Upper lobe of left lung (tissue), 6 donors: Measurements from ENCODE around the gene SERPINF2. TPM values are rescaled to one million over a fixed set of nuclear protein-coding genes. Genes with fewer than 3 reads are reported as not detected.
"Not testable (repeated sequence)": the region's sequence is repeated elsewhere in the genome, so short reads cannot be mapped to it uniquely, and the experiment has no call there.

ENCODE experiments used
- ATAC-seq, 2 donors: fragments of 200-7000 bp; cut with Tn5 transposase; one replicate each; pipeline ENCODE4 v1.9.1; 2022; ENCODE audit warnings: mild to moderate bottlenecking in 2 of 2, moderate library complexity in 2 of 2; ENCODE audit not compliant: low FRiP score in 2 of 2
- DNase-seq, 2 donors: peaks; one replicate each; pipeline ENCODE4 v3.0.0-alpha.2; 2019 to 2020
- H3K27ac ChIP-seq, 4 donors: fragments of 200-600 bp; sonication (generic); one replicate each; pipeline ENCODE4 v1.5.1; 2016 to 2019
- H3K27me3 ChIP-seq, 4 donors: fragments of 200-600 bp; sonication (generic); one replicate each; pipeline ENCODE4 v1.5.1; 2017 to 2019
- H3K36me3 ChIP-seq, 4 donors: fragments of 200-600 bp; sonication (generic); one replicate each; pipeline ENCODE4 v1.5.1; 2016 to 2019
- H3K4me1 ChIP-seq, 4 donors: fragments of 200-600 bp; sonication (generic); one replicate each; pipeline ENCODE4 v1.5.1; 2018 to 2019
- H3K4me3 ChIP-seq, 4 donors: fragments of 200-600 bp; sonication (generic); one replicate each; pipeline ENCODE4 v1.5.1; 2017 to 2019; ENCODE audit warnings: mild to moderate bottlenecking in 2 of 4, moderate library complexity in 1 of 4
- H3K9me3 ChIP-seq, 4 donors: fragments of 200-600 bp; sonication (generic); one replicate each; pipeline ENCODE4 v1.5.1; 2018 to 2019
- EP300 ChIP-seq, 4 donors: sonication (generic); formaldehyde crosslinking; IDR thresholded peaks; one replicate each; pipeline ENCODE4 v1.5.1; 2017; ENCODE audit warnings: antibody characterized with exemption in 4 of 4, control low read depth in 2 of 4
- POLR2A ChIP-seq, 4 donors: fragments of 450-650 bp; IDR thresholded peaks; one replicate each; pipeline ENCODE4 v1.5.1; 2016 to 2017; ENCODE audit warnings: antibody characterized with exemption in 4 of 4, mild to moderate bottlenecking in 2 of 4
- POLR2AphosphoS5 ChIP-seq, 2 donors: sonication (generic); formaldehyde crosslinking; IDR thresholded peaks; one replicate each; pipeline ENCODE4 v1.5.1; 2017; ENCODE audit warnings: antibody characterized with exemption in 2 of 2
- WGBS, 2 donors: methylation state at CpG; one replicate each; pipeline ENCODE4 v1.1.5; 2017 to 2018; 5-methylcytosine and 5-hydroxymethylcytosine counted together
- total RNA-seq, 6 donors: library from RNA; depleted of rRNA in 4 of 6; stranded (reverse); fragments of >200 nt in 4 of 6; gene quantifications; one replicate each; pipeline versions ENCODE4 v1.1.0 to v1.2.1, GENCODE V29; 2016 to 2021
- TF ChIP-seq, protein P1 (sequence below), 6 experiments: fragments of 450-650 bp in 4 of 6; fragments of 200-600 bp in 2 of 6; sonication (generic) in 2 of 6; IDR thresholded peaks; one replicate each; pipeline ENCODE4 v1.5.1; 2016 to 2019; ENCODE audit warnings: antibody characterized with exemption in 6 of 6
- donor health status: DM: no; HTN: no; CAD: no; lungs with moderate emphysema.
- donor health status: DM: no; HTN: yes; CAD: no; lungs with severe emphysema.

Gene SERPINF2
- total RNA-seq, 6 donors from 2014 or later = 4.6 to 48.2 (median 24.6) TPM

DNA sequence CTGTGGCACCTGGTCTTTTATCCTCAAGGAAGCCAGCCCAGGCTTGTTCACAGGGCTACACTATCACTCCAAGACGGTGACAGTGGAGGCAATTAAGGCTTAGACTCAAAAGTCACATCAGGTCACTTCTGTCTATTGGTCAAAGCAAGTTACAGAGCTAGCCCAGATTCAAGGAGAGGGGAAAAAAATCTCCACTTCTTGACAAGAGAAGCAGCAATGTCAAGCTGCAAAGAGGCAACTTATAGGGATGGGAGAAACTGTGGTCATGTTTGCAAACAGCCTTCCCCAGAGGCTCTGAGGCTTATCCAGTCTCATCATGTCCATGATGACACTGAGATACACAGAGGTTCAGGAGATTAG lies 50.8 kb downstream of the SERPINF2 start:
- Histone ChIP-seq H3K36me3 (no peaks in the 10 kb centered on the region), H3K4me3 (no peak overlapping the region), H3K9me3 (no peaks in the 10 kb centered on the region), H3K27me3 (no peaks in the 10 kb centered on the region), H3K27ac (no peak overlapping the region), H3K4me1 (peaks cover 0 to 3% (median 0%) of the 10 kb centered on the region in 4 donors)
- ATAC-seq (no peak), DNase-seq (no peak)
- TF ChIP-seq POLR2AphosphoS5 (IDR thresholded peaks at IDR 0.05) = no peak
- no peak for TF ChIP-seq EP300 (IDR thresholded peaks at IDR 0.05)
- no peak for TF ChIP-seq POLR2A (IDR thresholded peaks at IDR 0.05)
- TF ChIP-seq, protein P1, sequence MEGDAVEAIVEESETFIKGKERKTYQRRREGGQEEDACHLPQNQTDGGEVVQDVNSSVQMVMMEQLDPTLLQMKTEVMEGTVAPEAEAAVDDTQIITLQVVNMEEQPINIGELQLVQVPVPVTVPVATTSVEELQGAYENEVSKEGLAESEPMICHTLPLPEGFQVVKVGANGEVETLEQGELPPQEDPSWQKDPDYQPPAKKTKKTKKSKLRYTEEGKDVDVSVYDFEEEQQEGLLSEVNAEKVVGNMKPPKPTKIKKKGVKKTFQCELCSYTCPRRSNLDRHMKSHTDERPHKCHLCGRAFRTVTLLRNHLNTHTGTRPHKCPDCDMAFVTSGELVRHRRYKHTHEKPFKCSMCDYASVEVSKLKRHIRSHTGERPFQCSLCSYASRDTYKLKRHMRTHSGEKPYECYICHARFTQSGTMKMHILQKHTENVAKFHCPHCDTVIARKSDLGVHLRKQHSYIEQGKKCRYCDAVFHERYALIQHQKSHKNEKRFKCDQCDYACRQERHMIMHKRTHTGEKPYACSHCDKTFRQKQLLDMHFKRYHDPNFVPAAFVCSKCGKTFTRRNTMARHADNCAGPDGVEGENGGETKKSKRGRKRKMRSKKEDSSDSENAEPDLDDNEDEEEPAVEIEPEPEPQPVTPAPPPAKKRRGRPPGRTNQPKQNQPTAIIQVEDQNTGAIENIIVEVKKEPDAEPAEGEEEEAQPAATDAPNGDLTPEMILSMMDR (IDR thresholded peaks at IDR 0.05) = no peak
- WGBS, 2 donors = 69 to 95% methylated on average over 1 of the region's 1 CpG

DNA sequence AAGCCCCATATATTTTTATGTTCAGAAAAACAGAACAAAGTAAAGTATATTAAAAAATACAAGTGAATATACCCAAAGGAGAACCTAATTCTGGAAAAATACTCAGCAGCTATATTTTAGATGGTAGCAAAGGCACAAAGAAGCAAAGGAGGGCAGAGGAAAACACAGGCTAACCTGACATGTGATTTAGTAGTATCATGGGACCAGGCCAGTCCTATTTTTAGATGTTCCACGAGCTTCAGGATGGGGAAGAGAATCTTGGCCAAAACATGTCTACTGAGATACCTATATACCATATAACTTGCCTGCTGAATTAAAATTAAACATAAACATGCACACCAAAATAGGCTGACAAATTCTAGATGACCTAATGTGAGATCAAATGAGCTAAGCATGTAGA lies 54.1 kb downstream of the SERPINF2 start:
- no peaks in the 10 kb centered on the region for H3K27me3 ChIP-seq
- peaks cover 5 to 16% (median 12%) of the 10 kb centered on the region in 4 donors for H3K36me3 ChIP-seq
- peaks cover 0 to 3% (median 0%) of the 10 kb centered on the region in 4 donors for H3K4me1 ChIP-seq
- H3K27ac ChIP-seq = peak overlapping the region in 2 of 4 donors; percentile 50 to 54
- TF ChIP-seq EP300 (IDR thresholded peaks at IDR 0.05) (peak in 1 of 4 donors; percentile 9), POLR2AphosphoS5 (IDR thresholded peaks at IDR 0.05) (no peak)
- ATAC-seq (no peak), DNase-seq (no peak)
- H3K4me3 ChIP-seq = no peak overlapping the region
- no peaks in the 10 kb centered on the region for H3K9me3 ChIP-seq
- 14 to 17% methylated on average over 1 of the region's 1 CpG for WGBS, 2 donors

DNA sequence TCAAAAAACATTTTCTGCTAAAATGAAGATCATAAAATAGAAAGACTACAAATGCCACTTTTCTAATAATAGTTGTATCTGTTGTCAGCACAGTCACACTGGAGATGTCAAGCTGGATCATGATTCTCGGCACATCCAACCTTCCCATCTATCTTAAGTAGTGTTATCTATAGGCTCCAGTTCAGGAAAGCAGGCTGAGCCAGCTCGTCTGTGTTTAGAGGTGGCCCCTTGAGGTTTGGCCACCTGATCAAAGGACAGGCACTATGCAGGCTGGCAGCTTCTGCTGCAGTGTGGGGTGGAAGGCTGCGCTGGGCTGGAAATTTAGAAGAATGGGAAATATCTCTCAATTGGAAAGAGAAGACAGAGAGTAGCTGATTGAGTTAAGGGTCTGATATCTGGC lies 54.7 kb downstream of the SERPINF2 start:
- Histone ChIP-seq H3K9me3 (no peaks in the 10 kb centered on the region), H3K27me3 (no peaks in the 10 kb centered on the region), H3K27ac (peak overlapping the region in 1 of 4 donors; percentile 54), H3K36me3 (peaks cover 5 to 16% (median 12%) of the 10 kb centered on the region in 4 donors), H3K4me1 (peaks cover 0 to 3% (median 0%) of the 10 kb centered on the region in 4 donors), H3K4me3 (no peak overlapping the region)
- WGBS, 2 donors = 80 to 90% methylated on average over 3 of the region's 3 CpGs
- DNase-seq (no peak), ATAC-seq (no peak)
- no peak for TF ChIP-seq EP300 (IDR thresholded peaks at IDR 0.05)
- TF ChIP-seq, protein P1 (IDR thresholded peaks at IDR 0.05) = no peak
- TF ChIP-seq POLR2A (IDR thresholded peaks at IDR 0.05) = no peak
- no peak for TF ChIP-seq POLR2AphosphoS5 (IDR thresholded peaks at IDR 0.05)

DNA sequence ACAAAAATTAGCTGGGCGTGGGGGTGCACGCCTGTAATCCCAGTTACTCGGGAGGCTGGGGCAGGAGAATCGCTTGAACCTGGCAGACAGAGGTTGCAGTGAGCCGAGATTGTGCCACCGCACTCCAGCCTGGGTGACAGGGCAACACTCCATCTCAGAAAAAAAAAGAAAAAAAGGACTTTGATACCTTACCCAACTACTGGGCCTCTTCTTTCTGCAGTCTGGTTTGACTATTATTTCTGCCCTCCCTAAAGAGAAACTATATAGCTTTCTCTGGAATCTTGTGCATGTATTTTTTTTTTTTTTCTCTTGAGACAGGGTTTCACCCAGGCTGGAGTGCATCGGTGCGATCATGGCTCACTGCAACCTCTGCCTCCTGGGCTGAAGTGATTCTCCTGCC lies 55.2 kb downstream of the SERPINF2 start:
- H3K36me3 ChIP-seq = peaks cover 5 to 20% (median 13%) of the 10 kb centered on the region in 4 donors
- H3K27ac ChIP-seq, H3K4me1 ChIP-seq, H3K4me3 ChIP-seq, H3K9me3 ChIP-seq, ATAC-seq, DNase-seq, H3K27me3 ChIP-seq: not testable (repeated sequence)
- 93 to 95% methylated on average over 8 of the region's 8 CpGs for WGBS, 2 donors

DNA sequence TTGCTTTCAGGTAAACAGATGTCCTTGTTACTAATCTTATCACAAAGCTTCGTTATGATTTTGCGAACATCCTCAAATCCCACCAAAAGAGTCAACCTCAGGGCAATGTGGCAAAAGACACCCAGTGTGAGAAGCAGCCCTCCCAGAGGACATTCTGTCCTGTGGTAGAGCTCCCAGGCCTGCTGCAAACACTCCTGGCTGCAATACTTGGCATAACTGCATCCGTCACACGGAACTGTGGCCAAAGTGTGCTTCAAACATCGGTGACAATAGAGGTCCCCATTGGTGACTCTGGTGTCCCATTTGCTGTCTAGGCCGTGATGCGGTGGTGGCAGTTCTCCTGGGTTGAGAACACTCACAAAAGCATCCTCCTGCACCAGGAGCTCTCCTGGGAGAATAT lies 57.6 kb downstream of the SERPINF2 start:
- H3K36me3 ChIP-seq = peaks cover 9 to 31% (median 19%) of the 10 kb centered on the region in 4 donors
- no peaks in the 10 kb centered on the region for H3K27me3 ChIP-seq
- H3K4me1 ChIP-seq = peaks cover 0 to 3% (median 0%) of the 10 kb centered on the region in 4 donors
- 93 to 97% methylated on average over 7 of the region's 7 CpGs for WGBS, 2 donors
- H3K27ac ChIP-seq = no peak overlapping the region
- TF ChIP-seq EP300 (IDR thresholded peaks at IDR 0.05) (no peak), POLR2AphosphoS5 (IDR thresholded peaks at IDR 0.05) (no peak), POLR2A (IDR thresholded peaks at IDR 0.05) (no peak)
- TF ChIP-seq, protein P1 (IDR thresholded peaks at IDR 0.05) = no peak
- no peaks in the 10 kb centered on the region for H3K9me3 ChIP-seq
- H3K4me3 ChIP-seq = no peak overlapping the region
- ATAC-seq (no peak), DNase-seq (no peak)

DNA sequence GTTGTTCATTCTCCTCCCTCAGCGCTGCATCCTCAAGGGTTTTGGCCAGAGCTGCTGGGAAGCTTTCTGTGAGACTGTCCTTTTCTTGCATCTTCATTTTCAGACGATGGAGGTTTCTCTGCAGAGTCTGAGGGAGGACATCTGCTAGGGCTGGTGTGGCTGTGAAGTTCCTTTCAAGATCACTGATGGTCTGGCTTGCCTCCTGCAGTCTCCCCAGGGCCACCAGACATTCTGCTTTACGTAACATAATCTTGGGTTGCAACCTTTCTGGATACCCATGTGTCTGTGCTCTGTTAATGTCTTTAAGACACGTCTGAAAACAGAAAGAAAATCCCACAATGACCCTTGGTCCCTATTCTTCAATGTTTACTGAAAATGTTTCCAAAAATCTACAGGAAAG lies 58.0 kb downstream of the SERPINF2 start:
- peaks cover 0 to 3% (median 0%) of the 10 kb centered on the region in 4 donors for H3K4me1 ChIP-seq
- H3K4me3 ChIP-seq = no peak overlapping the region
- 70 to 93% methylated on average over 4 of the region's 4 CpGs for WGBS, 2 donors
- H3K9me3 ChIP-seq = no peaks in the 10 kb centered on the region
- H3K27me3 ChIP-seq = no peaks in the 10 kb centered on the region
- DNase-seq (no peak), ATAC-seq (no peak)
- no peak overlapping the region for H3K27ac ChIP-seq
- TF ChIP-seq EP300 (IDR thresholded peaks at IDR 0.05) (no peak), POLR2AphosphoS5 (IDR thresholded peaks at IDR 0.05) (no peak), POLR2A (IDR thresholded peaks at IDR 0.05) (no peak)
- TF ChIP-seq, protein P1 (IDR thresholded peaks at IDR 0.05) = no peak
- peaks cover 9 to 31% (median 19%) of the 10 kb centered on the region in 4 donors for H3K36me3 ChIP-seq
